GM23248 (cell line): ENCODE data around the gene RPS8. TPM values are rescaled to one million over a fixed set of nuclear protein-coding genes. Genes with fewer than 3 reads are reported as not detected.

Experiments
- DNase-seq: peaks from one replicate; pipeline ENCODE4 v3.0.0-alpha.2; 2015
- H2AFZ ChIP-seq: fragments of 200-600 bp; sonication (generic); 2 replicates; pipeline ENCODE4 v1.6.1; 2016; ENCODE audit warnings: antibody characterized with exemption
- H3F3A ChIP-seq: fragments of 200-600 bp; sonication (generic); 2 replicates; pipeline ENCODE4 v1.6.1; 2016; ENCODE audit warnings: mild to moderate bottlenecking, antibody characterized with exemption, mixed run types; ENCODE audit not compliant: insufficient read depth
- H3K27ac ChIP-seq: fragments of 200-600 bp; sonication (generic); 2 replicates; pipeline ENCODE4 v1.5.1; 2016; ENCODE audit warnings: mild to moderate bottlenecking
- H3K27me3 ChIP-seq: fragments of 200-600 bp; sonication (generic); replicated peaks from 2 replicates; pipeline ENCODE4 v1.6.1; 2016; ENCODE audit warnings: mild to moderate bottlenecking; ENCODE audit not compliant: insufficient read depth
- H3K36me3 ChIP-seq: fragments of 200-600 bp; sonication (generic); 2 replicates; pipeline ENCODE4 v1.6.1; 2016; ENCODE audit warnings: low read depth, mild to moderate bottlenecking
- H3K4me1 ChIP-seq: fragments of 200-600 bp; sonication (generic); 2 replicates; pipeline ENCODE4 v1.6.1; 2016; ENCODE audit warnings: mild to moderate bottlenecking; ENCODE audit not compliant: insufficient read depth
- H3K4me2 ChIP-seq: fragments of 200-600 bp; sonication (generic); one replicate; pipeline ENCODE4 v1.6.1; 2016; ENCODE audit warnings: mild to moderate bottlenecking; ENCODE audit not compliant: unreplicated experiment
- H3K4me3 ChIP-seq: fragments of 200-600 bp; sonication (generic); 2 replicates; pipeline ENCODE4 v1.5.1; 2016; ENCODE audit warnings: mild to moderate bottlenecking
- H3K79me2 ChIP-seq: fragments of 200-600 bp; sonication (generic); 2 replicates; pipeline ENCODE4 v1.6.1; 2016; ENCODE audit warnings: mild to moderate bottlenecking; ENCODE audit not compliant: insufficient read depth
- H3K9ac ChIP-seq: fragments of 200-600 bp; sonication (generic); 2 replicates; pipeline ENCODE4 v1.6.1; 2016; ENCODE audit warnings: mild to moderate bottlenecking
- H3K9me2 ChIP-seq: fragments of 200-600 bp; sonication (generic); 2 replicates; pipeline ENCODE4 v1.6.1; 2016; ENCODE audit warnings: mixed run types, mild to moderate bottlenecking, moderate library complexity; ENCODE audit not compliant: insufficient read depth
- H3K9me3 ChIP-seq: fragments of 200-600 bp; sonication (generic); one replicate; pipeline ENCODE4 v1.6.1; 2017; ENCODE audit warnings: low read depth
- H4K20me1 ChIP-seq: fragments of 200-600 bp; sonication (generic); 2 replicates; pipeline ENCODE4 v1.6.0; 2016; ENCODE audit not compliant: insufficient read depth
- EZH2 ChIP-seq: fragments of 200-600 bp; sonication (generic); IDR thresholded peaks from 2 replicates; pipeline ENCODE4 v1.6.1; 2018; ENCODE audit warnings: antibody characterized with exemption, mild to moderate bottlenecking; ENCODE audit not compliant: insufficient read depth, poor library complexity, severe bottlenecking
- EZH2phosphoT487 ChIP-seq: fragments of 200-600 bp; sonication (generic); IDR thresholded peaks from 2 replicates; pipeline ENCODE4 v1.6.1; 2018; ENCODE audit warnings: antibody characterized with exemption, moderate library complexity, mild to moderate bottlenecking, low read depth; ENCODE audit not compliant: insufficient read depth
- WGBS, 2 experiments: methylation state at CpG; one replicate each; pipeline ENCODE4 v1.1.6; 2015 to 2017; ENCODE audit warnings: low lambda C conversion rate in 2 of 2, low coverage in 1 of 2; ENCODE audit errors: missing lambda C conversion rate in 2 of 2; 5-methylcytosine and 5-hydroxymethylcytosine counted together
- in situ Hi-C: fragments of 300-500 bp; cut with MboI; formaldehyde crosslinking; loops from 2 replicates; pipeline ENCODE4 v1.15.0; 2020
- polyA plus RNA-seq: library from polyadenylated mRNA; unstranded; fragments of >200 nt; fragmentation: Nextera tagmentation; extraction: Ambion mirVana; gene quantifications from 2 replicates; pipeline ENCODE4 v1.2.1, GENCODE V29; 2016
- total RNA-seq: library from RNA; depleted of rRNA; stranded (reverse); fragments of >200 nt; shearing (Covaris generic); gene quantifications from 2 replicates; pipeline ENCODE4 v1.2.3, GENCODE V29; 2014; rRNA removed

The RPS8 gene
- 1,375 and 2,062 TPM in 2 replicates for total RNA-seq
- 570 and 596 TPM in 2 replicates for polyA plus RNA-seq

- peaks cover 20% of the 10 kb centered on the region for H3K4me1 ChIP-seq
- in situ Hi-C loops: no loop called here
- WGBS, 2 experiments: 1% methylated on average over 63 of the region's 65 CpGs
- DNase-seq: peak; percentile 98
- H3K9ac ChIP-seq: peak within 1 kb of the TSS; percentile 95
- peak within 1 kb of the TSS; percentile 49 for H2AFZ ChIP-seq
- H3F3A ChIP-seq: peaks cover 41% of the 10 kb centered on the region; the same call in 1 of the 2 replicates
- no peaks in the 10 kb centered on the region for H3K9me3 ChIP-seq
- H3K79me2 ChIP-seq: peaks cover 55% of the 10 kb centered on the region
- H3K4me2 ChIP-seq: peak within 1 kb of the TSS; percentile 92
- peaks cover 37% of the 10 kb centered on the region for H3K36me3 ChIP-seq
- H4K20me1 ChIP-seq: peaks cover 9% of the 10 kb centered on the region; the same call in 1 of the 2 replicates
- peak within 1 kb of the TSS; percentile 80 for H3K4me3 ChIP-seq
- no peak for TF ChIP-seq EZH2phosphoT487
- no peak for TF ChIP-seq EZH2
- peak within 1 kb of the TSS; percentile 90 for H3K27ac ChIP-seq
- H3K27me3 ChIP-seq: no peaks in the 10 kb centered on the region
- H3K9me2 ChIP-seq: no peaks in the 10 kb centered on the region
These were observed at the start of gene RPS8 for GRCh38 chr1:44775078-44775929. Gene RPS8, plus strand, starts transcription at chr1:44775540. Its CDS starts 57 bp downstream, at chr1:44775597.

- H3K27me3 ChIP-seq: no peaks in the 10 kb centered on the region
- in situ Hi-C loops: no loop called here
- H3K4me1 ChIP-seq: peaks cover 24% of the 10 kb centered on the region
- peak within 1 kb of the TSS; percentile 94 for H2AFZ ChIP-seq
- WGBS, 2 experiments: 1 to 2% methylated on average over 19 of the region's 19 CpGs
- no peaks in the 10 kb centered on the region for H4K20me1 ChIP-seq
- no peak for TF ChIP-seq EZH2
- 0 out of 2 replicates have a peak, but pooled peaks have one; percentile 70 for TF ChIP-seq EZH2phosphoT487
- peak within 1 kb of the TSS; percentile 53 for H3K4me2 ChIP-seq
- no peaks in the 10 kb centered on the region for H3K9me3 ChIP-seq
- no peaks in the 10 kb centered on the region for H3K9me2 ChIP-seq
- peaks cover 40% of the 10 kb centered on the region for H3F3A ChIP-seq
- H3K9ac ChIP-seq: peak within 1 kb of the TSS; percentile 88
- H3K4me3 ChIP-seq: peak within 1 kb of the TSS; percentile 55
- peak within 1 kb of the TSS; percentile 99 for H3K27ac ChIP-seq
- H3K79me2 ChIP-seq: no peaks in the 10 kb centered on the region
- DNase-seq: peak; percentile 97
- H3K36me3 ChIP-seq: no peaks in the 10 kb centered on the region
These were observed 44.4 kb upstream of the RPS8 start, which contains the start of gene RNU5D-1 for GRCh38 chr1:44730741-44731512. Gene RNU5D-1, minus strand, starts transcription at chr1:44731170.

GRCh38 chr1:44733365-44733764, 42.0 kb upstream of the RPS8 start:
- no peak for TF ChIP-seq EZH2phosphoT487
- no peak for TF ChIP-seq EZH2
- in situ Hi-C loops: no loop called here
- Histone ChIP-seq H3K4me2 (peak overlapping the region; percentile 14), H2AFZ (peak overlapping the region; percentile 74), H4K20me1 (no peaks in the 10 kb centered on the region), H3K27ac (peak overlapping the region; percentile 13; the same call in 1 of the 2 replicates), H3K9me3 (no peaks in the 10 kb centered on the region), H3K9ac (no peak overlapping the region), H3K4me3 (no peak overlapping the region), H3K36me3 (no peaks in the 10 kb centered on the region), H3K4me1 (peaks cover 19% of the 10 kb centered on the region), H3K27me3 (no peaks in the 10 kb centered on the region), H3K9me2 (no peaks in the 10 kb centered on the region), H3F3A (peaks cover 31% of the 10 kb centered on the region), H3K79me2 (no peaks in the 10 kb centered on the region)
- WGBS, 2 experiments: 0 to 13% methylated on average over 1 of the region's 1 CpG
- DNase-seq: peak; percentile 77

GRCh38 chr1:44733784-44734183, 41.6 kb upstream of the RPS8 start:
- Histone ChIP-seq H3K4me3 (no peak overlapping the region), H3K27ac (no peak overlapping the region; the same call in 1 of the 2 replicates), H4K20me1 (no peaks in the 10 kb centered on the region), H2AFZ (peak overlapping the region; percentile 74), H3K9me2 (no peaks in the 10 kb centered on the region), H3K4me1 (peaks cover 19% of the 10 kb centered on the region), H3K36me3 (no peaks in the 10 kb centered on the region), H3K27me3 (no peaks in the 10 kb centered on the region), H3K79me2 (no peaks in the 10 kb centered on the region), H3F3A (peaks cover 27% of the 10 kb centered on the region), H3K9ac (no peak overlapping the region), H3K9me3 (no peaks in the 10 kb centered on the region), H3K4me2 (peak overlapping the region; percentile 14)
- WGBS, 2 experiments: 100% methylated on average over 1 of the region's 1 CpG
- no peak for DNase-seq
- TF ChIP-seq EZH2phosphoT487 (no peak), EZH2 (no peak)
- in situ Hi-C loops: no loop called here
